GM21737 (cell line): ENCODE results near the gene TBC1D17.

Source experiments
- ATAC-seq: cut with Tn5 transposase; IDR thresholded peaks from one replicate; pipeline ENCODE4 v1.9.1; 2021; ENCODE audit warnings: mild to moderate bottlenecking, moderate library complexity; ENCODE audit not compliant: unreplicated experiment

TBC1D17 gene

DNA sequence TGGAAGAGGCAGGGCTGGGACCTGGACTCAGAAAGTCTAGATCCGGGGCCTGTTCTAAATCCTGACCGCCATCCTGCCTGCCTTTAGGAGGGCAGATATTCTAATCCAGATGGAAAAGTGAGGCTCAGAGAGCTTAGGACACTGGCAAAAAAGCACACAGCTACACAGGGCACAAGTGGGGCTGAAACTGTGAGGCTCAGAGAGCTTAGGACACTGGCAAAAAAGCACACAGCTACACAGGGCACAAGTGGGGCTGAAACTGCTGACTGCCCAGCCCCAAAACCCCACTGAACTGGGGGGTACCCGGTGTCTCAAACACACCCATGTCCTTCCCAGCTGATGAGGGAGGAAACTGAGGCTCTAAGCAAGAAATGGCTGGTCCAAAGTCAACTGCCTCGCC is 2.3 kb upstream of the TBC1D17 start:
- no peak for ATAC-seq

DNA sequence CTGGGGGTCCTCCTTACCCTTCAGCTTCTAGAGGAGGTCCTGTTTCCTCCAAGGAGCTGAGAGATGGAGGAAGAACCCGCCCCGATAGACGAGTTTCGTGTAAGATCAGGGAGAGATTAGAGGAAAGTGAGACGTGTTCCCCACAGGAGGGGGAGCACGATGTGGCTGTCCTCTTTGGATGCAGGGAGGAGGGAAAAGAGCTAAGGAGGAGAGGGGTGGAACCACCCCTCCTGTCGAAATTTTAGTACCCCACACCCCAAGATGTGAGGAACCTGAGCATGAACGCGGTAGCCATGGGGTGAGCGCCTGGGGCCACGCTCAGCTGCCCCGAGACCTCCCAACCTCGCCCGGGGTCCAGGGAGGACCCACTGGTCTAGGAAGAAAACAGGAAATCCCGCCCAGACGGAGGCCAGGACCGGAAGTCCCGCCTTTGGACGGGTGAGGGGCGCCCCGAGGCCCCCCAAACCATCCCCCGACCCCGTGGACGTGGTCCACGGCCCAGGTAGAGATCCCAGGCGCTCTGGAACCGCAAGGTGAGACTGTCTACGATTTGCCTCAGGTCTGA is 1.6 kb upstream of the TBC1D17 start:
- no peak for ATAC-seq

DNA sequence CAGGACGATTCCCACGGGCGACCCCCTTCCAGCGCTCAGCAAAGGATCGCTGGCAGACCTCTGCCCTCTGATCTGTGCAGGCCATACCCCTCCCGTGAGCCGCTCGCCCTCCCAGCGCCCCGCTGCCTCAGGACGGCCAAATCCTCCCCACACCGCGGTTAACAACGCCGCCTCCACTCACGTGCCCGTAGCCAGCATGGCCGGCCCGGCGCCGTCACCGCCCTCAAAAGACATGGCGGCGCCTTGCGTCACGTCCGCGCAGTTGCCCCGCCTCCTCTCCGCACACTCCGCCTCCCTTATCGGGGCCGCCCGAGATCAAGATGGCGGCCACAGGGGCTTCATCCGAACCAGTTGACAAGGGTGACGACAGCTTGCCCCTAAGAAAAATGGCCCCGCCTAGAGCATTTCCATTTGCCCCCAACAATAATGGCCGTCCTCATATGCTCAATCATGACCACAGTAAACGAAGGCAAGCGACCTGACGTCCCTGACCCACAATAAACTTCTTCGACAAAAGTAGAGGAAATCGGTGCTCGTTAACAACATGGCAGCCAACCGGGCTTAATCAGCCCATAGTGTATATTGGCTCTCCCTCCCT is 981 bp upstream of the TBC1D17 start:
- ATAC-seq, result peak; percentile 40

DNA sequence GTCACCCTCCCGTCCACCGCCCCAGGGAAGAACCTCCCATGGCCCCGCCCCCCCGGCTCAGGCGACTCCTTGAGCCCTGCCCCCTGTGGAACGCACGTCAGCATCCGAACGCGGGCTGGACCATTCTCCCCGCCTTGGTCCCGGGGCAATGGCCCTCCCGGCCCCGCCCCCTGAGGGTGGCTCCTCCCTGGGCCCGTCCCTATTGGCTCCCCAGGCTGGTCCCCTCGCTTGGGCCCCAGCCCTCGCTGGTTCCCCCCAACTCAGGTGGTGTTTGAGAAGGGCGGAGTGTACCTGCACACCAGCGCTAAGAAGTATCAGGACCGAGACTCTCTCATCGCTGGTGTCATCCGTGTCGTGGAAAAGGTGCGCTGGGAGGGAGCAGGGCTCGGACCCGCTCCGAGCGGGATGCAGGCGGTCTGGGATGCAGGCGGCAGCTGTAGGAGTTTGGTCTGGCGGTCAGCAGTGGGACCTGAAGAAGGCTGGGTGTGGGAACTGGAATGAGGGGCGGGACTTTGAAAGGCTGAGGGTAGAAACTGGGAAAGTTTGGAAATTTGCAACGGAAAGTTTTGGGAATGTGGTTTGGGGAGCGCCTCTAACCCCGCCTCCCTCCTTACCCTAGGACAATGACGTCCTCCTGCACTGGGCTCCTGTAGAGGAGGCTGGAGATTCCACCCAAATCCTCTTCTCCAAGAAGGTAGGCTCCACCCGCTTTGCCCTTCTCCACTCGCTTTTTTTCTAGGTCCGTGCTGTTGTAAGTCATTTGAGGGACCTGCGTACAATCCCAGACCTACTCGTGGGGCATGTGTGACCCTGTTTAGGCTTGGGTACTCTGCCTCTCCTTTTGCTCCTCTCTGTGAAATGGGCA is 609 bp downstream of the TBC1D17 start:
- peak; percentile 46 for ATAC-seq

DNA sequence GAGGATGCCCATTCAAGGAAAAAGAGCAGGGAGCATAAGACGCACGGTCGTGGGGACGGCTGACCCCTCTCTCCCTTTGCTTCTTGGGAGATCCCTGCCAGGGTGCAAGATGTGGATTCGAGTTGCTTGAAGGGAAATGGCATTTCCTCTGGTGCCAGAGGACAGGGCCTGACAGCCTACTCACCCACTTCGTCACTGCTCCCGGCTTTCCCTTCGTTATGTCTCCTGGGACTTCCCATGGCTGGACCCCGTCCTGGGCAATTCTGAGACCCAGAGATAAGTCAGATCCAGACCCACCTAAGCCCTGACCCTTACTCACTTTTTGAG is 1.2 kb downstream of the TBC1D17 start:
- ATAC-seq, result no peak

DNA sequence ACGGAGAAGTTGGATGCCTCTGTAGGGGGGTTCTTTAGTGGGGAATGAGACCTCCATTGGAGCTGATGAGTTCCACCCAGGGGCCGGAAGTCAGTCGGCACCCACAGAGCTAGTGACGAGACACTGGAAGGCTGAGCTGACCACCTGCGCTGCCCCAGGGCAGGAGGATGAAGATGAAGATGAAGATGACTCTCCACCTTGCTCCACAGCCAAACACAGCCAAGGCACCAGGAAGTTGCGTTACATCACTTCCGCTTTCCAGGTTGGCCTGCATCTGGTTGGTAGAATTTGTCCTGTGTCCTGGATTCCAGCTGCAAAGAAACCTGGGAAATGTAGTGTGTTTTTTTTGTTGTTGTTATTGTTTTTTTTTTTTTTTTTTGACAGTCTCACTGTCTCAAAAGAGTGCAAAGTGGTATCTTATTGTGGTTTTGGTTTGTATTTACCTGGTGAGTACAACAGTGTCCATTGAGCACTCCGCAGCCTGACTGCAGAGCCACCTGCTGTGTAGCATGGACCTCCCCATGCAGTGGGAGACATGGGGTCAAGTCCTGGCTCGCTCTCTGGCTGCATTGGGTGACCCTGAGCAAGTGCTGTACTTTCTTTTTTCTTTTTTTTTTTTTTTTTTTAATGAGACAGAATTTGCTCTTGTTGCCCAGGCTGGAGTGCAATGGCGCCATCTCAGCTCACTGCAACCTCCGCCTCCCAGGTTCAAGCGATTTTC is 1.9 kb downstream of the TBC1D17 start:
- no peak for ATAC-seq

DNA sequence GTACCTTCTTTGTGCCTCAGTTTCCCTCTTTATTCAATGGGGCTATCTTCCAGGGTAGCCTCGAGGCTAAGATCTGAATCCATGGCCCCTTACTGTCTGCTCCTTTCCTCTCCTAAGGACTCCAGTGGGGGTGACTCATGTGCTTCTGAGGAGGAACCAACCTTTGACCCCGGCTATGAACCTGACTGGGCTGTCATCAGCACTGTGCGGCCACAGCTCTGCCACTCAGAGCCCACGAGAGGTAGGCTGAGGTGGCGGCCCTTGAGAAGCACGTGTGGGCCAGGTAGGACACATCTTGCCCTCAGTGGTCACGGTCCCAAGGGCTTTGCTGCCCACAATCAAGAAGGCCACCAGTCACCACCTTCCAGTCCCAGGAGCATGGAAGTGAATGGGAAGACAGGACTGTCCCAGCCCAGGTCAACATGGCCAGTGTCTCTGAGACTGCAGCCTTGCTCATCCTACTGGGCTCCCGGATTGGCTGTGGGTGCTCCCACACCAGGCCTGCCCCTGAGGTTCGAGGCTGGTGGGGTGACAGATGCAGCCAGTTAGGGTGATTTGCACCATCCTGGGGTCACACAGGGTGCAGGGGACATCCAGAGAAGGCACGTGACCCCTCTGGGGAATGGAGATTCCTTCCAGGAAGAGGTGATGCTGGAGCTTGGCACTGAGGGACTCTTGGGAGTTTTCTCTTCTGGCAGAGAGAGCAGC is 2.8 kb downstream of the TBC1D17 start:
- no peak for ATAC-seq

DNA sequence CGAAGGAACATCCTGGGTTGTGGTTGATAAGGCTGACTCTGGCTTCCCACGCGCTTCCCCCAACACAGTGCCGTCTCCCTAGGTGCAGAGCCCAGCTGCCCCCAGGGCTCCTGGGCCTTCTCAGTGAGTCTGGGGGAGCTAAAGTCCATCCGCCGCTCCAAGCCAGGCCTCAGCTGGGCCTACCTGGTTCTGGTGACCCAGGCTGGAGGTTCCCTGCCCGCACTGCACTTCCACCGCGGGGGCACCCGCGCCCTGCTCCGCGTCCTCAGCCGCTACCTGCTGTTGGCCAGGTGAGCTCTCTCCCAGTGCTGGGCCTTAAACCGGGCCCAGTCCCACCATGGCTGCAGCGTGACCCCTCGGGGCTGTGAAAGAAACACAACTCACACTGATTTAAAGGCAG is 3.7 kb downstream of the TBC1D17 start:
- no peak for ATAC-seq

DNA sequence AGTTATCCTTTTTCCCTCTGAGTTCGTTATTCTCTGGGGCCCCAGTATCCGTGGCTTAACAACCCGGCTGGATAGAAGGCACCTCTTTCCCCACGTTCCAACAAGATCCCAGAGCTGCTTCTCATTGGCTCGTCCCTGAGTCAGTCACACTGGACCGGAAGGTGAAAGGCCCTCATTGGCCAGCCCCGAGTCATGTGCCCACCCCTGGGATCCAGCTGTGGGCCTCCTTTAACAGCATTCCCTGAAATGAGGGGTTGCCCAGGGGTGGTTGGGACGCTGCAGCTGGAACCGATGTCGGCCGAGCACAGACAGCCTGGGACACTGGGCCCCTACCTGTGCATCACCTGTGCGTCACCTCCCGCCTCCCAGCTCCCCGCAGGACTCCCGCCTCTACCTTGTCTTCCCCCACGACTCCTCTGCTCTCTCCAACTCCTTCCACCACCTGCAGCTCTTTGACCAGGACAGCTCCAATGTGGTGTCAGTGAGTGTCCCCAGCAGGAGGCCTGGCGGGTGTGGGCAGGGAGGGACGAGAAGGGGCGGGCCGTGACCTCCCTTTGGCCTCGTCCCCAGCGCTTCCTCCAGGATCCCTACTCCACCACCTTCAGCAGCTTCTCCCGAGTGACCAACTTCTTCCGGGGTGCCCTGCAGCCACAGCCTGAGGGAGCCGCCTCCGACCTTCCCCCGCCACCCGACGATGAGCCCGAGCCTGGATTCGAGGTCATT is 4.3 kb downstream of the TBC1D17 start:
- ATAC-seq, result no peak

DNA sequence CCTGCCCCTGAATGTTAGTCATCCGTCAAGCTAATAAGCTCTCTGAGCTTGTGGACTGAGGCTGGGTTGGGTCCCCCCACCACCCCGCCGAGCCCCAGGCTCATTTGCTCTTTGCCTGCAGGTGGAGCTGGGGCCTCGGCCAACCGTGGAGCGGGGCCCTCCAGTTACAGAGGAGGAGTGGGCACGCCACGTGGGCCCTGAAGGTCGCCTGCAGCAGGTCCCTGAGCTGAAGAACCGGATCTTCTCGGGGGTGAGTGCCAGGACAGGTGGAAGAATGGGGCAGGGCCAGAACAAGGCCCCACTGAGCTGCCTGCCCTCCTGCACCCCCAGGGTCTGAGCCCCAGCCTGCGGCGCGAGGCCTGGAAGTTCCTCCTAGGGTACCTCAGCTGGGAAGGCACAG is 5.1 kb downstream of the TBC1D17 start:
- no peak for ATAC-seq

DNA sequence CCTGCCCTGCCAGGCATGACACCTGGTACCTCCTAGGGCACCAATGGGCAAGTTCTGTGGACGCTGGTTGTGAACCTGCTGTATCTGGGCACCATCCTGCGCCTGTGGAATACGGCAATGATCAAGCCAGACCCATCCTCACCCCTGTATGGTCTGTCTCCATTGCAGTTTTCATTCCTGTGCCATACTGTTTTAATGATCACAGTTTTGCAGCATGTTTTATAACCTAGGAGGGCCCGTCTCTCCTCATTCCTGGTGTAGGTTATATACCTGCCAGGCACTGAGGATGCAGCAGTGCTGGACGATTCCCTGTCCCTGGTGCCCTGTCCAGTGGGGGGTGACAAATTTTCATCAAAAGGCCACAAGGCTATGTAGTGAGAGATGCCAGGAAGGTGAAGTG is 5.6 kb downstream of the TBC1D17 start:
- ATAC-seq, result no peak

DNA sequence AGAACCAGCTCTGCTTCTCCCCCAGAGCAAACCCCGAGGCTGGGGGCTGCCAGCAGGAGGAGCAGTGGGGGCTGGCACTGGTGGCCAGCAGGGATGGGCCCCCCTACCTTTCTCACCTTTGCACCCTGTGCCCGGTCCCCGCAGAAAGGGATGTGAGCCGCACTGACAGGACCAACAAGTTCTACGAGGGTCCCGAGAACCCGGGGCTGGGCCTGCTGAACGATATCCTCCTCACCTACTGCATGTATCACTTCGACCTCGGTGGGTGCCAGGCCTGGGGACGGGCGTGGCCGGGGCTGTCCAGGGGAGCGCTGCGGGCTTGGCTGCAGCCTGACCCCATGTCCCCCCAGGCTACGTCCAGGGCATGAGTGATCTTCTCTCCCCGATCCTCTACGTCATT is 6.6 kb downstream of the TBC1D17 start:
- ATAC-seq, result no peak

DNA sequence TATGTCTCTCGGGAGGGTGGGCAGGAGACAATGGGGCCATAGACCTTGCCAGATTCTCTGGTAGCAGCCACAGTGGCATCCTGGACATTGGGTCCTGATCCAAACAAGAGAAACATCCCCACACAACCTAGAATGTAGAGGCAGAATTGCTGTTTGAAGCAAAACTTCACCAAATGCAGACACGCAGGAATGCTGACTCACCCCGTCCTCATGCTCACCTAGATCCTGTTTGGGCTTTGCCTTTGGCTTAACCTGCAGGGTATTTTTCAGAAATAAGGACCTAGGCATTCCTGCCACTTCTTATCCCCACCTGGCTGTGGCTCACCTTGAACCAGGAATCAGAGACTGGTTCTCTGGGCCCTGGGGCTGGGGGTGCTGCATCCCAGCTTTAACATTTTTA is 7.3 kb downstream of the TBC1D17 start:
- no peak for ATAC-seq

DNA sequence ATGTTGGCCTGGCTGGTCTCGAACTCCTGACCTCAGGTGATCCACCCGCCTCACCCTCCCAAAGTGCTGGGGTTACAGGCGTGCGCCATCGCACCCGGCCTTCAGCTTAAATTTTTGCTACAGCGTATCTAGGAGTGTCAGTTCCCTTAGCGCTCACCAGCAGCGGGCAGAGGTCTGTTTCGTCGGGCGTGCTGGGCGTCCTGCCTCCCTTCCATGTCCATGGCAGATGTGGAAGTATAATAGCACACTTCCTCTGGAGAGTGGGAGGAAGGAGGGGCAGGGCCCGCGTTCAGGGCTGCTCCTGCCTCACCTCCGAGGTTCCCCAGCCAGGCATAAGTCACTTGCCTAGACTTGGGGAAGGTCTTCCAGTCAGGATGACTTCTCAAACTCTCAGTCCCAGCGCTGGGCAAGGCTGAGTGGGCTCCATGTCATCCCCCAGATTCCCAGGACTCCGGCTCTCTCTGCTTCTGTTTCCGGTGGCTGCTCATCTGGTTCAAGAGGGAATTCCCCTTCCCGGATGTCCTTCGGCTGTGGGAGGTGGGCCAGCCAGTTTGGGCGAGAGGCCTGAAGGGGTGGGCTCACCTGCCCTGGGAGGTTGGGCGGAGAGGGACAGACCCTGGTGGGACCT is 9.6 kb downstream of the TBC1D17 start:
- no peak for ATAC-seq

DNA sequence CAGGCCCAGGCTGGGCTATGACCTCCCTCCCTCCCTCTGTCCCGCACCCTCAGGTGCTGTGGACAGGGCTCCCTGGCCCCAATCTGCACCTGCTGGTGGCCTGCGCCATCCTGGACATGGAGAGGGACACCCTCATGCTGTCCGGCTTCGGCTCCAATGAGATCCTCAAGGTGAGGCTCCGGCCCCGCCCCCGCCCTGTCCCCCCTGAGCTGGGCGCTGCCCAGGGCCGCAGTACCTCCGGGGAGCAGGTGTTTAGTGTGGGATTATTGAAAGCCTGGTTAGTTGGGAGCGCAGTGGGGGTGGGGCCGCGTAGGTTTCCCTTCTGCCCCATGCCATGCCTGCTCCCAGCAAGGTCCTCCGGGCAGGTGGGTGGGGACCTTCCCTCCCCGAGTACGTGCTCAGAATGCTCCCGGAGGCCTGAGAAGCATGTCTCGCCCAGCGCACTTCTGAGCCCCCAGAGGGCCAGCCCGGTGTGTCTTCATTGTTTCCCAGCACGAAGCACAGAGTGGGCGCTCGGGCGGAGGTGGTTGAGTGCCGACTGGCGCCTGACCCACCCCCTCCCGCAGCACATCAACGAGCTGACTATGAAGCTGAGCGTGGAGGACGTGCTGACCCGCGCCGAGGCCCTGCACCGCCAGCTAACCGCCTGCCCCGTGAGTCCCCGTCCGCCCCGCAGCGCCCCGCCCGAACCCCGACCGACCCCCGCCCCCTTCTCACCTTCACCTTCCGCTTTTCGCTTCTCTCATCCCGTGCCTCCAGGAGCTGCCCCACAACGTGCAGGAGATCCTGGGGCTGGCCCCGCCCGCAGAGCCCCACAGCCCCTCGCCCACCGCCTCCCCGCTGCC is 10.4 kb downstream of the TBC1D17 start:
- ATAC-seq, result no peak

DNA sequence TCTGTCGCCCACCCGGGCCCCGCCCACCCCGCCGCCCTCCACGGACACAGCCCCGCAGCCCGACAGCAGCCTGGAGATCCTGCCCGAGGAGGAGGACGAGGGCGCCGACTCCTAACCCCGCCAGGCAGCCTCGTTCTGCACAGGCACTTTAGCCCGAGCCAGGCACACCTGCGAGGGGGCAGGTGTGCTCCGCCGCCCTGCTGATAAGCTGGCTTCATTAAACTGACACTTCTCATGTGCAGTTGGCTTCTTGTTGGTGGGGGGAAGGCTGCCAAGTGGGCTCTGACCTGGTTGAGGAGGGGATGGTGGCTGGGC is 11.0 kb downstream of the TBC1D17 start:
- ATAC-seq, result no peak

DNA sequence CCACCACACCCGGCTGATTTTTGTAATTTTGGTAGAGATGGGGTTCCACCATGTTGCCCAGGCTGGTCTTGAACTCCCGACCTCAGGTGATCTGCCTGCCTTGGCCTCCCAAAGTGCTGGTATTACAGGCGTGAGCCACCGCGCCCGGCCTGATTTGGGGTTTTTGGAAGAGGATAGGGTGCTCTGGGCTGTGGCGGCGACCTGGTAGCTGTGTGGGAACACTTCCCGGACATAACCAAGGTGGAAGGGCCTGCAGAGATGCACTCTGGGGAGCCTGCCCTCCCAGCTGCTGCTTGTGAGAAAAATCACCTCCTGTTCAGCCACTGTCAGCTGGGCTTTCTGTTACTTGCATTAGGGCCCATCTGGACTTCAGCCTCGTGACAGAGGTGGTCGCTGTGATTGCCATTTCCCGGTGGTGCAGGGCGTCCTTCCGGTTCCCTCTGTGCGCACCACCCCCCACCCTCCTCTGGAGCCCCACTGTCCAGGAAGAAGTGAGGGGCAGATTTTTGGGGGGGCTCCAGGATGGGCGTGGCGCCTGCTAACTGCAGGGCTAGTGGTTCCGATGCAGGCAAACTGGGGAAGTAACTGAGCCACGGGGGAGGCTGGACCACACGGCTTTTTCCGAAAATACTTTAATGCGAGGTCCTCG is 11.7 kb downstream of the TBC1D17 start:
- ATAC-seq, result no peak

DNA sequence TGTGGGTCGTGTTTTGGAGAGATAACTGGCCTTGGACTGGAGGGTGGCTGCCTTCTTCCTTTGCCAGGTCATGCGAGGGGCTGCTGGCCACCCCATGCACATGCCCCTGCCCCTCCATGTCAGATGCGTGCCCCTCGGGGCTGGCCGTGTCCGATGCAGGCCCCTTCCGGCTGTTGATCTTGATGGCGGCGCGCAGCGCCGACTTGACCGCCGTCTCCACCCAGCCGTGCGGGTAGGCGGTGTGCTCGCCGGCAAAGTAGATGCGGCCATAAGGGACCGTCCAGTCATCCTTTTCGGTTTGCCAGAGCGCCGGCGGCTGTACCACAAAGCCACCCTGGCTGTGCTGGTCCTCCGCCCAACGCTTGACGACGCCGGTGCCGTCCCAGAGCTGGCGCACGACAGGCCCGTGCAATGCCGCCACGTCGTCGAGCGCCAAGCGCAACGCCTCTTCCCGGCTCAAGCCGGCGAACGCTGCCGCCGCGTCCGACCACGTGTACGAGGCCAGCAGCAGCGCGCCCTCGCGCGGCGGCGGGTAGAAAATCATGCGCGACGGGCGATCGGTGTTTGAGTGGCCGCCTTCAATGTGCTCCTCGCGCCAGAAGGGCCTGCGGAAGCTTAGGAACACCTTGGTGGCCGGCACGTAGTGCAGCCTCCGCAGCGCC is 12.3 kb downstream of the TBC1D17 start:
- no peak for ATAC-seq
